ENCODE results near the gene ERCC4. TPM values are rescaled to one million over a fixed set of nuclear protein-coding genes. Genes with fewer than 3 reads are reported as not detected.
A peak's percentile ranks its signal among the peaks of the same experiment; 100 is the strongest.

Gene ERCC4
- total and polyA plus RNA-seq, 2 of the 8 experiments (the other 6 are each of a cell fraction or from before 2014, with no cell fraction given) = 1.6 to 13.2 TPM

- H4K20me1 ChIP-seq (replicated peaks in 1 of 2; ENCODE audit: control insufficient read depth in 1 of 2, insufficient read depth in 2 of 2, low read length in 2 of 2) = no peaks in the 10 kb centered on the region
- H3K4me1 ChIP-seq (replicated peaks in 1 of 4; ENCODE audit: control insufficient read depth in 3 of 4, insufficient read depth in 4 of 4, low read length in 3 of 4) = no peaks in the 10 kb centered on the region
- CTCF ChIA-PET (ENCODE audit: partially characterized antibody) = interaction anchor here (0.6 kb wide), 2 partner anchors 280 to 1004 kb away, joined by 5 read pairs; no protein-coding TSS in a partner anchor
These were observed 8.1 kb upstream of the ERCC4 start for GRCh38 chr16:13911871-13912270.

More at GRCh38 chr16:13911871-13912270, 8.1 kb upstream of the ERCC4 start:
- Histone ChIP-seq H3K79me1 (ENCODE audit: low read depth, low read length) (no peaks in the 10 kb centered on the region), H4K91ac (replicated peaks; ENCODE audit: insufficient read length, low read length) (no peak overlapping the region), H3K56ac (replicated peaks; ENCODE audit: insufficient read length, low read depth, low read length) (no peak overlapping the region), H2AFZ (ENCODE audit: low read length) (no peak overlapping the region), H3K4me3 (ENCODE audit: extremely low read depth in 1 of 4, insufficient read depth in 2 of 4, low read depth in 3 of 4, low read length in 4 of 4) (no peak overlapping the region), H3K4me2 (ENCODE audit: insufficient read depth in 1 of 2, low read depth in 2 of 2, low read length in 2 of 2) (no peak overlapping the region), H2BK120ac (replicated peaks; ENCODE audit: low read depth, low read length) (no peak overlapping the region), H2BK15ac (ENCODE audit: low read length) (no peak overlapping the region), H2AK5ac (ENCODE audit: low read depth, low read length) (no peak overlapping the region), H3K27ac (ENCODE audit: low read depth, low read length) (no peak overlapping the region), H3K23ac (ENCODE audit: insufficient read length) (no peak overlapping the region), H3K4ac (replicated peaks; ENCODE audit: insufficient read length, low read depth, low read length) (no peak overlapping the region), H3K14ac (ENCODE audit: insufficient read length) (no peak overlapping the region), H3K9me3 (ENCODE audit: insufficient read depth in 2 of 2, low read depth in 1 of 2, low read length in 1 of 2) (peaks cover 0 to 3% of the 10 kb centered on the region in 2 experiments; a peak in 1 of 4 replicates), H2BK20ac (ENCODE audit: low read length) (no peak overlapping the region), H3K79me2 (ENCODE audit: control insufficient read depth in 1 of 2, insufficient read depth in 2 of 2, low read length in 2 of 2) (no peaks in the 10 kb centered on the region), H3K23me2 (ENCODE audit: low read depth, low read length) (no peaks in the 10 kb centered on the region), H3K36me3 (ENCODE audit: control insufficient read depth in 2 of 4, insufficient read depth in 4 of 4, low read length in 3 of 4) (no peaks in the 10 kb centered on the region), H3K9ac (replicated peaks in 1 of 4; ENCODE audit: extremely low read depth in 1 of 4, low read depth in 3 of 4, low read length in 3 of 4) (no peak overlapping the region), H2BK5ac (ENCODE audit: low read depth, low read length) (no peak overlapping the region), H2BK12ac (ENCODE audit: low read depth, low read length) (no peak overlapping the region), H4K5ac (ENCODE audit: insufficient read length, low read depth, low read length) (no peak overlapping the region), H4K8ac (ENCODE audit: extremely low read depth, insufficient read depth, low read length) (no peak overlapping the region), H3K27me3 (replicated peaks in 1 of 4; ENCODE audit: control insufficient read depth in 3 of 4, extremely low read depth in 1 of 4, insufficient read depth in 3 of 4, low read length in 3 of 4) (no peaks in the 10 kb centered on the region), H3K18ac (ENCODE audit: extremely low read depth, low read length) (no peak overlapping the region)
- DNase-seq (ENCODE audit: low read depth in 1 of 2, low spot score in 2 of 2) (no peak), FAIRE-seq (no peak)
- POLR2A ChIA-PET (ENCODE audit: partially characterized antibody) = no interaction called here
- TF ChIP-seq KDM1A (IDR thresholded peaks at IDR 0.05; ENCODE audit: borderline replicate concordance, low read length) = peak; percentile 87; the same call in 1 of the 2 replicates
- TF ChIP-seq ZNF274 (IDR thresholded peaks at IDR 0.05; ENCODE audit: borderline replicate concordance, extremely low read depth, low read length) = no peak
